SK-N-MC (cell line): ENCODE data around the gene PIGV.

Experiments used
- EZH2 ChIP-seq: fragments of 200-600 bp; sonication (generic); IDR thresholded peaks from one replicate; pipeline ENCODE4 v1.6.1; 2017; ENCODE audit warnings: antibody characterized with exemption
- FOXP2 ChIP-seq: optimal IDR thresholded peaks from 2 replicates; pipeline ENCODE3; 2011; ENCODE audit warnings: mild to moderate bottlenecking, moderate library complexity; ENCODE audit not compliant: insufficient read depth; ENCODE audit errors: extremely low read length, control extremely low read depth
- POLR2AphosphoS5 ChIP-seq: IDR thresholded peaks from 2 replicates; pipeline ENCODE4 v1.6.1; 2012; ENCODE audit warnings: mild to moderate bottlenecking, low read depth, low read length, borderline replicate concordance

- no peak for TF ChIP-seq EZH2
- no peak for TF ChIP-seq POLR2AphosphoS5
- TF ChIP-seq FOXP2 = no peak
Measured at GRCh38 chr1:26743426-26744059, 44.2 kb upstream of the PIGV start.
